ENCODE data around the gene APP.

DNA sequence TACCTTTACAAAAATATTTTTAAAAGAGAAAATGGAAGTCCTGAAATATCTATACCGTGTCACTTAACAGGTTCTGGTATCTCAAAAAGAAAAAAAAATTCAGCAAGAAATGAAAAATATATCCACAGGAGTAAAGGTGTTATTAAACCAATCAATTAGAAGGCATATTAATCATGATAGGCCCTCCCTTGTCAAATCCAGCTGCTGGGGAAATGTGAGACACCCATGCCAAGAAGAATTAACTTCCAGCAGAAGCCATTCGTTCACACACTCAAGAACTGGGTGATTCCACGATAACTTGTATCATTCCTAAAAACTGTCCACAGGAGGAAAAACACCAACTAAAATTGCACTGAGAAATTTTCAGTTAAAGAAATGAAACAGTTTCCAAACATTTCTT, 57.6 kb downstream of the APP start:
- TF ChIP-seq, protein P1, sequence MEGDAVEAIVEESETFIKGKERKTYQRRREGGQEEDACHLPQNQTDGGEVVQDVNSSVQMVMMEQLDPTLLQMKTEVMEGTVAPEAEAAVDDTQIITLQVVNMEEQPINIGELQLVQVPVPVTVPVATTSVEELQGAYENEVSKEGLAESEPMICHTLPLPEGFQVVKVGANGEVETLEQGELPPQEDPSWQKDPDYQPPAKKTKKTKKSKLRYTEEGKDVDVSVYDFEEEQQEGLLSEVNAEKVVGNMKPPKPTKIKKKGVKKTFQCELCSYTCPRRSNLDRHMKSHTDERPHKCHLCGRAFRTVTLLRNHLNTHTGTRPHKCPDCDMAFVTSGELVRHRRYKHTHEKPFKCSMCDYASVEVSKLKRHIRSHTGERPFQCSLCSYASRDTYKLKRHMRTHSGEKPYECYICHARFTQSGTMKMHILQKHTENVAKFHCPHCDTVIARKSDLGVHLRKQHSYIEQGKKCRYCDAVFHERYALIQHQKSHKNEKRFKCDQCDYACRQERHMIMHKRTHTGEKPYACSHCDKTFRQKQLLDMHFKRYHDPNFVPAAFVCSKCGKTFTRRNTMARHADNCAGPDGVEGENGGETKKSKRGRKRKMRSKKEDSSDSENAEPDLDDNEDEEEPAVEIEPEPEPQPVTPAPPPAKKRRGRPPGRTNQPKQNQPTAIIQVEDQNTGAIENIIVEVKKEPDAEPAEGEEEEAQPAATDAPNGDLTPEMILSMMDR (IDR thresholded peaks at IDR 0.05), result no peak
- TF ChIP-seq POLR2A (IDR thresholded peaks at IDR 0.05), result no peak
